Ovary (tissue), 9 donors: ENCODE results near the gene MAML2. TPM values are rescaled to one million over a fixed set of nuclear protein-coding genes. Genes with fewer than 3 reads are reported as not detected.

Experiments used
- DNase-seq, 5 donors: peaks; one replicate each; pipeline ENCODE4 v3.0.0-alpha.2; 2019 to 2020
- H3K27ac ChIP-seq, 2 donors: fragments of 200-600 bp; one replicate each; pipeline versions ENCODE4 v1.5.1 to v1.8.0; 2019 to 2022
- H3K27me3 ChIP-seq: fragments of 200-600 bp; one replicate; pipeline ENCODE4 v1.8.0; 2022
- H3K36me3 ChIP-seq: fragments of 200-600 bp; sonication (generic); one replicate; pipeline ENCODE4 v1.5.1; 2019
- H3K4me1 ChIP-seq: one replicate; pipeline ENCODE4 v1.8.1; 2013; ENCODE audit warnings: mild to moderate bottlenecking, moderate library complexity; ENCODE audit not compliant: insufficient read depth
- H3K4me3 ChIP-seq: fragments of 200-600 bp; sonication (generic); one replicate; pipeline ENCODE4 v1.5.1; 2017
- H3K9me3 ChIP-seq, 2 donors: fragments of 200-600 bp in 1 of 2; sonication (generic) in 1 of 2; one replicate each; pipeline versions ENCODE4 v1.5.1 to v1.8.1; 2013 to 2019; ENCODE audit warnings: mild to moderate bottlenecking in 1 of 2, moderate library complexity in 1 of 2
- EP300 ChIP-seq: sonication (generic); formaldehyde crosslinking; IDR thresholded peaks from one replicate; pipeline ENCODE4 v1.6.1; 2017; ENCODE audit warnings: antibody characterized with exemption
- POLR2A ChIP-seq: fragments of 450-650 bp; IDR thresholded peaks from one replicate; pipeline ENCODE4 v1.6.1; 2017; ENCODE audit warnings: antibody characterized with exemption, mild to moderate bottlenecking, moderate library complexity
- WGBS, 3 donors: extraction: QIAGEN DNeasy Blood & Tissue Kit in 1 of 3; methylation state at CpG; one replicate each; pipeline versions ENCODE4 v1.1.5 to v1.1.7; 2013 to 2017; 5-methylcytosine and 5-hydroxymethylcytosine counted together
- intact Hi-C, 4 donors: fragments of 100-400 bp; cut with DNase I; formaldehyde crosslinking; loops; one replicate each; pipeline versions ENCODE4 v1.11.0 to v1.15.1; 2022 to 2023
- polyA plus RNA-seq, 2 donors: library from polyadenylated mRNA; stranded (reverse); fragments of 200-250 nt in 1 of 2; fragments of 350-450 nt in 1 of 2; fragmentation: Illumina TruSeq in 1 of 2; extraction: RNeasy Lipid Tissue Mini Kit (QIAGEN cat#74804) in 1 of 2; gene quantifications; one replicate each; pipeline ENCODE4 v1.2.3, GENCODE V29; 2013 to 2014
- total RNA-seq, 7 donors: library from RNA; depleted of rRNA in 2 of 7; stranded (reverse); fragments of >200 nt in 2 of 7; fragmentation: NEBNext Ultra II Directional in 3 of 7; extraction: Animal tissue kit (Norgen Biotek cat#: 25700) in 3 of 7; gene quantifications; one replicate each; pipeline versions ENCODE4 v1.1.0 to v1.2.4, GENCODE V29; 2016 to 2023
- TF ChIP-seq, protein P1 (sequence below), 3 donors: fragments of 450-650 bp in 2 of 3; fragments of 200-600 bp in 1 of 3; IDR thresholded peaks; one replicate each; pipeline versions ENCODE4 v1.5.1 to v1.8.0; 2016 to 2022; ENCODE audit warnings: antibody characterized with exemption in 3 of 3, mild to moderate bottlenecking in 1 of 3
- donor health status: DM: no; HTN: no; CAD: no; lungs with moderate emphysema.
- donor health status: DM: no; HTN: no; CAD: no.
- donor health status: Bipolar disorder and iron deficiency.
- donor health status: DM: yes; HTN: yes; CAD: no.
- donor health status: DM: no; HTN: no; CAD: no.
- donor health status: DM: yes; HTN: yes; CAD: no.

Gene MAML2
- total and polyA plus RNA-seq, 9 donors = 7.3 to 17.5 (median 14.6) TPM

GRCh38 chr11:96033095-96033494, 309.9 kb downstream of the MAML2 start:
- Histone ChIP-seq H3K9me3 (no peaks in the 10 kb centered on the region), H3K4me3 (no peak overlapping the region), H3K4me1 (no peaks in the 10 kb centered on the region), H3K27me3 (no peaks in the 10 kb centered on the region), H3K27ac (no peak overlapping the region), H3K36me3 (no peaks in the 10 kb centered on the region)
- intact Hi-C loops = no loop called here
- no peak for TF ChIP-seq EP300
- TF ChIP-seq, protein P1, sequence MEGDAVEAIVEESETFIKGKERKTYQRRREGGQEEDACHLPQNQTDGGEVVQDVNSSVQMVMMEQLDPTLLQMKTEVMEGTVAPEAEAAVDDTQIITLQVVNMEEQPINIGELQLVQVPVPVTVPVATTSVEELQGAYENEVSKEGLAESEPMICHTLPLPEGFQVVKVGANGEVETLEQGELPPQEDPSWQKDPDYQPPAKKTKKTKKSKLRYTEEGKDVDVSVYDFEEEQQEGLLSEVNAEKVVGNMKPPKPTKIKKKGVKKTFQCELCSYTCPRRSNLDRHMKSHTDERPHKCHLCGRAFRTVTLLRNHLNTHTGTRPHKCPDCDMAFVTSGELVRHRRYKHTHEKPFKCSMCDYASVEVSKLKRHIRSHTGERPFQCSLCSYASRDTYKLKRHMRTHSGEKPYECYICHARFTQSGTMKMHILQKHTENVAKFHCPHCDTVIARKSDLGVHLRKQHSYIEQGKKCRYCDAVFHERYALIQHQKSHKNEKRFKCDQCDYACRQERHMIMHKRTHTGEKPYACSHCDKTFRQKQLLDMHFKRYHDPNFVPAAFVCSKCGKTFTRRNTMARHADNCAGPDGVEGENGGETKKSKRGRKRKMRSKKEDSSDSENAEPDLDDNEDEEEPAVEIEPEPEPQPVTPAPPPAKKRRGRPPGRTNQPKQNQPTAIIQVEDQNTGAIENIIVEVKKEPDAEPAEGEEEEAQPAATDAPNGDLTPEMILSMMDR (IDR thresholded peaks at IDR 0.05) = no peak
- no peak for TF ChIP-seq POLR2A
- no peak for DNase-seq

- DNase-seq = no peak
- no peaks in the 10 kb centered on the region for H3K27me3 ChIP-seq
- no peak for TF ChIP-seq EP300
- no peak for TF ChIP-seq POLR2A
- TF ChIP-seq, protein P1 (IDR thresholded peaks at IDR 0.05) = no peak
- intact Hi-C loops = no loop called here
- H3K4me1 ChIP-seq = no peaks in the 10 kb centered on the region
- no peak overlapping the region for H3K27ac ChIP-seq
- no peaks in the 10 kb centered on the region for H3K36me3 ChIP-seq
- no peaks in the 10 kb centered on the region for H3K9me3 ChIP-seq
- H3K4me3 ChIP-seq = no peak overlapping the region
Observed at GRCh38 chr11:96028746-96029145, 314.2 kb downstream of the MAML2 start.

DNA sequence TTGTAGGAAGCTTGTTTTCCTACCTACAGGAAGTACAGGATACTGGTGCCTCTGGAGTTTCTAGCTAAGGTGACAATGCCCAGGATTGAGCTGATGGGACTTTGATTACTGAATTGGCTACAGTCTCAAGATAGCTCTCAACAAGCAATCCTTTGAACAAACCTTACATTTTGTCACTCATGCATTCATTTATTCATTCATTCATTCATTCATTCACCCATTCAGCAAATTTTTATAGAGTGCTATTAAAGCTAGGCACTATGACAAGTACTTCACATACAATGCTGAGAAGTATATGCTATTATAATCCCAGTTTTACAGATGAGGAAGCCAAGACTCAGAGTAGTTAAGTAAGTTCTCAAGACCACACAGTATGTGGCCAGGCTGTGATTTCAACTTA, 316.0 kb downstream of the MAML2 start:
- DNase-seq = no peak
- H3K27me3 ChIP-seq = no peaks in the 10 kb centered on the region
- no peak overlapping the region for H3K4me3 ChIP-seq
- H3K27ac ChIP-seq = no peak overlapping the region
- H3K36me3 ChIP-seq = no peaks in the 10 kb centered on the region
- H3K9me3 ChIP-seq = no peaks in the 10 kb centered on the region
- TF ChIP-seq EP300 (no peak), POLR2A (no peak)
- TF ChIP-seq, protein P1 (IDR thresholded peaks at IDR 0.05) = no peak
- intact Hi-C loops = no loop called here
- peaks cover 2% of the 10 kb centered on the region for H3K4me1 ChIP-seq

GRCh38 chr11:96026310-96026709, 316.7 kb downstream of the MAML2 start:
- no peak overlapping the region for H3K27ac ChIP-seq
- H3K36me3 ChIP-seq = no peaks in the 10 kb centered on the region
- no peak overlapping the region for H3K4me3 ChIP-seq
- TF ChIP-seq, protein P1 (IDR thresholded peaks at IDR 0.05) = no peak
- no peak for TF ChIP-seq POLR2A
- no peak for TF ChIP-seq EP300
- H3K4me1 ChIP-seq = peaks cover 2% of the 10 kb centered on the region
- intact Hi-C loops = no loop called here
- 65 to 72% (median 69%) methylated on average over 2 of the region's 2 CpGs for WGBS, 3 donors
- no peaks in the 10 kb centered on the region for H3K9me3 ChIP-seq
- no peak for DNase-seq
- H3K27me3 ChIP-seq = no peaks in the 10 kb centered on the region

GRCh38 chr11:96024666-96025065, 318.3 kb downstream of the MAML2 start:
- Histone ChIP-seq H3K9me3 (no peaks in the 10 kb centered on the region), H3K4me3 (no peak overlapping the region)
- intact Hi-C loops = no loop called here

More at GRCh38 chr11:96024666-96025065, 318.3 kb downstream of the MAML2 start:
- WGBS, 3 donors = 87 to 95% (median 92%) methylated on average over 5 of the region's 5 CpGs
- no peaks in the 10 kb centered on the region for H3K36me3 ChIP-seq
- no peaks in the 10 kb centered on the region for H3K27me3 ChIP-seq
- no peak overlapping the region for H3K27ac ChIP-seq
- TF ChIP-seq EP300 = no peak
- no peak for TF ChIP-seq POLR2A
- TF ChIP-seq, protein P1 (IDR thresholded peaks at IDR 0.05) = no peak
- peaks cover 2% of the 10 kb centered on the region for H3K4me1 ChIP-seq
- no peak for DNase-seq
